ENCODE results near the gene NTHL1.
"Not testable (repeated sequence)": the region's sequence is repeated elsewhere in the genome, so short reads cannot be mapped to it uniquely, and the experiment has no call there.

Gene NTHL1

DNA sequence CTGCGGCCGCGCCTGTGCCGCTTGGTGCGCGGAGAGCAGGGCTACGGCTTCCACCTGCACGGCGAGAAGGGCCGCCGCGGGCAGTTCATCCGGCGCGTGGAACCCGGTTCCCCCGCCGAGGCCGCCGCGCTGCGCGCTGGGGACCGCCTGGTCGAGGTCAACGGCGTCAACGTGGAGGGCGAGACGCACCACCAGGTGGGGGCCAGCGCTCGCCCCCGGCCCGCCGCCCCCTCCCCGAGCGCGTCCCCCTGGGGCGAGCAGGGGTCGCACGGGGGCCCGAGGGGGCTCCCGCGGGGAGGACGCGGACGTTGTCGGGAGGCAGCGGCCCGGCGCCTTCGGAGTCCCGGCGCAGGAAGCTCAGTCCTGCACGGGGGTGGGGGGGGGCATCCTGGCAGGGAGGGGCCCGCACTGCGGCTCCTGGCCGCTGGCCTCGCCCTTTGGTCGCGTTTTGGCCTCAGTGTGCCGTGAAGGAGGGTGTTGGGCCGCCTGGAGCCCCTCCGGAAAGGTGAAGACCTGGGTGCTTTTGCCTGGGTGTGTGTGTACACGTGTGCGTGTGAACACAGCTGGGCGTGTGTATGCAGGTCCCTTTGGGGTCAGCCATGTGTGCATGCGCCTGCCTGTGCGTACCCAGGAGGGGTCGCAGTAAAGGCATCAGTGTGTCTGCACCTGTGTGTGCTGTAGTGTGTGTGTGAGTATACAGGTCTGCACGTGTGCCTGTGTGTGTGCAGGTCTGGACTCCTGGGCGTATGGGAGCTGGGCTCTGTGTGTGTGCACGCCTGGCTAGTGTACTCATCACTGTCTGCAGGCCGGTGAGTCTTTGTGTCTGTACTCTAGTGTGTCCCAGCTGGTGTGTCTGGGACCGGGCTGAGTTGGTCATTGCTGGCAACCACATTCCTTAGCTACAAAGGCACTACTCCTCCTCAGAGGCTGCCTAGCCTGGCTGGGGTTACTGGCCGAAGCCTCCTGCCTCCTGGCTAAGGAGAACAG is 20.3 kb downstream of the NTHL1 start:
- DNase-seq, result no peak

- no peak for DNase-seq
Observed at GRCh38 chr16:2026461-2027023, 21.1 kb downstream of the NTHL1 start, which contains the start of gene NHERF2. Gene NHERF2 (plus strand): TSS chr16:2026902. CDS start chr16:2027006, 104 bp downstream.

DNA sequence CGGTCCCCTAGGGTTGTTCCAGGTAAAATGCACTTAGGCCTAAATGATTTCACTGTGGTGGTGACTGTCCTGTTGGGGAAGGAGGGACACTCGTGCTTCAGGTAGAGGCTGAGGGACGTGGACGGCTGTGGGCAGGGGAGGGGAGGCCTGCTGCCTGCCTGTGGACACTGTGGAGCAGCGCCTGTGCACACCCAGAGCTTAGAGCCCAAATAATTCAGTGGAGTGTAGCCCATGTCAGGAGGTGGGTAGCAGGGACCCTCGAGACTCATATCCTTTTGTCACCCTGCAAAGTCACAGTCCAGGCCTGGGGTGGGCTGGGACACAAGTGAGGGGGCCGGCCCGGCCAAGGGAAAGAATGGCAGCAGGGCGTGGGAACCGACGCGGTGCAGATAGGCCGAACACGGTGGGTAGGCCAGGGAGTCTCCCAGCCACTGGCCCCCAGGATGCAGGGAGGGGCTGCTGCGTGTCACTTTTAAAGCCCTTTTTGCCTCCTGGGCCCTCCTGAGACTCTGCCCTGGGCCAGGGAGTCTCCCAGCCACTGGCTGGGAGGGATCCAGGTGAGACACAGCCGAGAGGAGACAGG is 21.7 kb downstream of the NTHL1 start:
- DNase-seq, result no peak

DNA sequence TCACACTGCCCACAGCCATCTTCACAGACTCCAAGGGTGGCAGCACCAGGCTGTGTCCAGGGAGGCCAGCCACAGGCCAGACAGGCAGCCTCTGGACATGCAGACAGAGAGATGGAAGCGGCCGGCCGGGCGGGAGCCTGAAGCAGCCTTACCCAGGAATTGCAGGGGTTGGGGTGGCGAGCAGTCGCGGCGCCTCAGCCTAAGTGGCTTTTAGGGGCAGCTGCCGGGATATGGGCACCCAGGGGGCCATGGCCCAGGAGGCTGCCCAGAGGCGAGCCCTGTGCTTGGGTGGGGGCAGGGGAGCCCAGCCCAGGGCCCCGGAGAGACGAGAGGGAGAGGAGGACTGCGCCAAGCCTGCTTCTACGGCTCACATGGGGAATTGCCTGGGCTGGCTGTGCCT is 22.4 kb downstream of the NTHL1 start:
- no peak for DNase-seq

DNA sequence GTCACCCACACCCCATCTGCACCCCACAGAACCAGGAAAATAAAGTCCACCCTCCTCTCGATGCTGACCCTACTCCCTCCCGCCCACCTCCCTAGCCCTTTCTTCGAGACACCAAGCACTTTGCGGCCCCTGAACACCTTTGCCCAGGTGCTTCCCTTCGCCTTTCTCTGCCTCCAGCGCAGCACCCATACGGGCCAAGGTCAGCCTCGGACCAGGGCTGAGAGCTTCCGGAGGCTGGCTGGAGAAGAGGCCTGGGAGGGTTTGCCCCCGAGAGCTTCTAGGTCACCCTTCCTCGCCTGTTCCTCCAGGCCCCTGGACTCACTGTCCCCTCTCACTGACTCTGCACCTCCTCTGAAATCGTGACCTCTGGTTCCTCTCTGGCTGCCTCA is 23.6 kb downstream of the NTHL1 start:
- no peak for DNase-seq

DNA sequence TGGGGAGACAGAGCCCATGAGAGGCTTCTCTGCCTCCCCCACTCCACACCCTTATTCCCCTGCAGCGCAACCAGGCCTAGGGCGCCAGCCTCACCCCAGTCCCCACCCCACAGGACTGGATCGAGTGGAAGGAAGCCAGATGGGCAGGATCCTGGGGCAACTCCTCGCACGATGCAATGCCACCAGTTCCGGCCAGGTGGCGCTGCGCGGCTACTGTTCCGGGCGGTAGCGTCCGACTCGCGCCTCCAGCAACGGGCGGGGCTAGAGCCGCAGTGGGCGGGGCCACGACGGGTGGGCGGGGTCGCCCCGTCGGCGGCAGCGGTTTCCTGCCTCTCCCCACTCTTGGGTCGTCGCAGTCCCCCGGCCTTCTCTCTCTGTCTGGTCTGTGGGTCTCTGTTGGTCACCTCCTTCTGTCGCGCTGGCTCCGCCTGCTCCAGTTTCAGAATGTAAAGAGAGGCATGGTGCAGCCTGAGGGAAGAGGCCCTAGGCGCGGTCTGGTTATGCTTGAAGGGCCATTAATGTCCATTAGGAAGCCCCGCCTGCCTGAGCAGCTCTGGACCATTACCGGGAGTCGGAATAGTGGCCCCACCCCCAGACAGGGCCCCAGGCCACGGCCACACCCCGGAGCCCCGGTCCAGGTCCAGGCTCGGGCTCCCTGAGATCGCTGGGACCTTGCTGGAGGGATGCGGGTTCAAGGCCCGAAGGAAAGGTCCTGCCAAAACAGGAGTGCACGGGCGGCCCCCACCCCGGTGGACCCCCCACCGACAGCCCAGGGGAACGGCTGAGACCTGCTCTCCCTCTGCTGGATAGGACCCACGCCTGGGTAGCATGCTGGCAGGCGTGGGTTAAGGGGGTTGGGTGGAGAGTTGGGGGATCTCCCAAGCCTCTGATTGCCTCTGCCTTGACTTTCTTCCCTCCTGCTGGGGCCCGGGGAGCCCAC is 24.3 kb downstream of the NTHL1 start:
- DNase-seq, result peak; percentile 74 to 99

- peak in 1 of 2 donors; percentile 22 for DNase-seq
Observed at GRCh38 chr16:2022723-2023091, 24.9 kb downstream of the NTHL1 start.

DNA sequence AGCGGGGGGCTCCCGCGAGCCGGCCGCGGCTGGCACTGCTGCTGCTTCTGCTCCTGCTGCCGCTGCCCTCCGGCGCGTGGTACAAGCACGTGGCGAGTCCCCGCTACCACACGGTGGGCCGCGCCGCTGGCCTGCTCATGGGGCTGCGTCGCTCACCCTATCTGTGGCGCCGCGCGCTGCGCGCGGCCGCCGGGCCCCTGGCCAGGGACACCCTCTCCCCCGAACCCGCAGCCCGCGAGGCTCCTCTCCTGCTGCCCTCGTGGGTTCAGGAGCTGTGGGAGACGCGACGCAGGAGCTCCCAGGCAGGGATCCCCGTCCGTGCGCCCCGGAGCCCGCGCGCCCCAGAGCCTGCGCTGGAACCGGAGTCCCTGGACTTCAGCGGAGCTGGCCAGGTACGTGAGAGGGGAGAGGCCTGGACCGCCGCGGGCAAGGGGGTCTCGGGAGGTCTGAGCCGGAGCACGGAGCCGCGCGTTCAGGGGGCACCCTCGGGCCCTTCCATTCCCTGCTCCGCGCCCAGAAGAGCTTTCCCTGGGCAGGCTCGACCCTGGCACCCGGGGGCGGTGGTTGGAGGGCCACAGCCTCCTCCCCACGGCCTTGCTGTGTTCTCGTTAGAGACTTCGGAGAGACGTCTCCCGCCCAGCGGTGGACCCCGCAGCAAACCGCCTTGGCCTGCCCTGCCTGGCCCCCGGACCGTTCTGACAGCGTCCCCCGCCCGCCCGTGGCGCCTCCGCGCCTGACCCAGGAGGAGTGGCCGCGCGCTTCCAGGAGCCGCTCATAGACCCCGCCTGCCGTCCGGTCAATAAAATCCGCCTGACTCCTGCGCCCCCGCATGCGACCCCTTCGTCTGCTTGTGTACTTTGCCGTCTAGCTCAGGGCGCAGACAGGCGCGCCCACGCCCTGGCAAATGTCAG is 27.5 kb downstream of the NTHL1 start:
- no peak for DNase-seq

DNA sequence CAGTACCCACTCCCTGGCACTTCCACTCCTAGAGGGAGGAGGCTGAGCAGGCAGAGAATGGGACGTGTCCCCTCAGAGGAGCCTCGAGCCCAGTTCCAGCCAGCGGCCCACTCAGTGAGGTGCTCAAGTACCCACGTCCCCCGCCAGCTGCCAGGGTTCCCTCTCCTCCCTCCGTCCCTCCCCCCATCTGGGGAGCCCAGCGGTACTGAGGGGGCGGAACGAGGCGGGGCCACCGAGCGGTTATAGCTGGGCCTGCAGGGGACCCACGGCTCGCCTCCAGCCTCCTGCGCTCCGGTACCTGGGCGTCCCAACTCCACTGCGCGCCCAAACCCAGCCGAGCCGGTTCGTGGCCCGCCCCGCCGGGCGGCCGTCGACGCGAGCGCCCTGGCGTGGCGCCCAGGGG is 28.1 kb downstream of the NTHL1 start, which contains the start of gene NPW:
Gene NPW, plus strand, starts transcription at position 268 of the 403 bp plus-strand sequence.
- DNase-seq, result no peak

DNA sequence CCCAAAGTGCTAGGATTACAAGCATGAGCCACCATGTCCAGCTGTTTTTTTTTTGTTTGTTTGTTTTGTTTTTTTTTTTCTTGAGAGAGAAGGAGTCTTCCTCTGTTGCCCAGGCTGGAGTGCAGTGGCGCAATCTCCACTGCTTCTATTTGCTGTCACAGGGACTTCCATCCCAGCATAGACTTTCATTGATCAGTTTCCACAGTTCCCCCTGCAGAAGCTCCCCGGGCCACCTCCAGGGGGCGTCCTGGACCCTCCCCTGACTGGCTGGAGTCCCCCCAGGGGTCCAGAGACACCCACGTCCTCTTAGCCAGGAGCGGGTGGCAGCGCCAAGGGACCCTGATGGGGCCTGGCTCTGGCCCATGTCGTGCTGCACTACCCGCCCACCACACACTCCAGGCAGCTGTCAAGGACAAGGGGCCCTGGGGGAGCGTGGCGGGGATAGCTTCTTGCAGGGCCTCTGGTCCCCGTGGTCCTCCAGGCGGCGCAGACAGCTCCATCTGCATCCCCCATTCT is 31.2 kb downstream of the NTHL1 start:
- DNase-seq, result no peak

GRCh38 chr16:2015947-2016208 is 31.8 kb downstream of the NTHL1 start:
- no peak for DNase-seq

- DNase-seq, result peak; percentile 70 to 78
Observed at GRCh38 chr16:2015117-2015946, 32.3 kb downstream of the NTHL1 start.

DNA sequence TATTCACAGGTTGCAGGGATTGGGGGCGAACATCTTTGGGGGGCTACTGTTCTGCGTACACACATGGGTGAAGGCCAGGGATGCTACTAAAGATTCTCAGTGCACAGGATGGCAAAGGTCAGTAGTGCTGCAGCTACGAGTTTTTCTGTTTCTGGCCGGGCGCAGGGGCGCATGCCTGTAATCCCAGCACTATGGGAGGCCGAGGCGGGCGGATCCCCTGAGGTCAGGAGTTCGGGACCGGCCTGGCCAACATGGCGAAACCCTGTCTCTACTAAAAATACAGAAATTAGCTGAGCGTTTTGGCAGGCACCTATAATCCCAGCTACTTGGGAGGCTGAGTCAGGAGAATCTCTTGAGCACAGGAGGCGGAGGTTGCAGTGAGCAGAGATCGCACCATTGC is 34.1 kb downstream of the NTHL1 start:
- DNase-seq, result no peak

DNA sequence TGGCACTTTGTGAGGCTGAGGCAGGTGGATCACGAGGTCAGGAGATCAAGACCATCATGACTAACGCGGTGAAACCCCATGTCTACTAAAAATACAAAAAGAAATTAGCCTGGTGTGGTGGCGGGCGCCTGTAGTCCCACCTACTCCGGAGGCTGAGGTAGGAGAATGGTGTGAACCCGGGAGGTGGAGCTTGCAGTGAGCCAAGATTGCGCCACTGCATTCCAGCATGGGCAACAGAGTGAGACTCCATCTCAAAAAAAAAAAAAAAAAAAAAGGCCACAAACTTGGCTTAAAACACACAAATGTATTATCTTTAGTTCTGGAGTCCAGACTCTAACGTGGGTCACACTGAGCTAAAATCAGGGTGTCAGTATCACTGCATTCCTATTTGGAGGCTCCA is 35.9 kb downstream of the NTHL1 start:
- DNase-seq, result not testable (repeated sequence)

DNA sequence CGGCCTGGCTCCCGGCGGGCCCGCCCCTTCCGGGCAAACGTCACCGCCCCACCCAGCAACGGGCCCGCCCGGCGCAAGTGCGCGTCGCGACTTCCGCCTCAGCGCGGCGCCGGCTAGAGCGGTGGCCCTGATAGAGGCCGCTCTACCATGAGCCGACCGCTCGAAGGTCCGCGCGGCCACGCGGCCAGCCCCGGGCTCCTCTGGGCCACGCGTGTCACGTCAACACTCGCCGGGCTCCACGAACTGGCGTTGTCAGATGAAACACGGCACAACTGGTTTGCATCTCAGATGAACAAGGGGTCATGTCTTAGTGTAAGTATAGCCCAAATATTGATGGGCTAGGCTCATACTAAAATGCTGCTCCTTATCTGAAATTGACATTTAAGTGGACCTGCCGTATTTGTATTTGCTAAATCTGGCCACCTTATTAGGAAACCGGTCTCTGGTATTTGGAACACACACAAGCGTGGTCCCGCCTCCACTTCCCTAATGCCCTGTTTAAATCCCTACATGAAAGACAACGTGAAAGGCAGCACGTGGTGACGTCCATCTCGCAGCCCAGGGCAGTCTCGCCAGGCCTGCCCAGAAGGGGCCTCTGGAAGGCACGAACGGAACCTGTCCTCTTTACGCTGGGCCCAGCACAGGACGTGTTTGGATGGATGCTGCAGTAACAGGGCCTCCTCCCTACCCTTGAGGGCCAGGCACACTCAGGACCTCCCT is 37.7 kb downstream of the NTHL1 start, which contains the start of gene ZNF598:
Gene ZNF598, minus strand, starts transcription at position 31 of the 720 bp plus-strand sequence.
- DNase-seq, result peak; percentile 80 to 87

- DNase-seq, result peak; percentile 29 to 35
Observed at GRCh38 chr16:2009164-2009711, 38.4 kb downstream of the NTHL1 start.

- DNase-seq, result peak; percentile 28 to 36
Observed at GRCh38 chr16:2008631-2009163, 38.9 kb downstream of the NTHL1 start.

DNA sequence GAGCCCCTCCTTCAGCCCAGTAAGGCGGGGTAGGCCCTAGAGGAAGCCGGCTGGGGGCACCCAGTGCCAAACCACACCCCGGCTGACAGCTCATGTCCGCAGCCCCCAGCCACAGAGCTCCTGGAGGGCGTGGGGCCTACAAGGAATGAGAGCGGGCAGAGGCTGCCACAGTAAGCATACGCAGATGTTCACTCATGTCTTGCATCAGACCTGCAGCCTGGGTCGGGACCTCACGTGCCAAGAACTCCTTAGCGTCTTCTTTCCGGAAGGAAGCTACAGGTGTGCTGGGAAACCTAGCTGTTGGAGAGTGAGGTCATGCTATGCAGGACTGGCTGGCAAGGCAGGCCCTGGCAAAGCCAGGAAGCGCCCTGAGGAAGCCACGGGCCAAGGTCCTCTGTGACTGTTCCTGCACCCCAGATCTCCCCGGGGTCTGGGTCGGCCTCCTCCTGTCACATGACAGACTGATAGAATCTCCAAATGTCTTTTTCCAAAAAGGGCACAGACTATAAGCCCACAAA is 39.6 kb downstream of the NTHL1 start:
- no peak for DNase-seq

Measured in inflammatory macrophage treated with lipopolysaccharide for 1 hour (primary cell).